Measurements from ENCODE around the gene HLF.
A peak's percentile ranks its signal among the peaks of the same experiment; 100 is the strongest.

Gene HLF

DNA sequence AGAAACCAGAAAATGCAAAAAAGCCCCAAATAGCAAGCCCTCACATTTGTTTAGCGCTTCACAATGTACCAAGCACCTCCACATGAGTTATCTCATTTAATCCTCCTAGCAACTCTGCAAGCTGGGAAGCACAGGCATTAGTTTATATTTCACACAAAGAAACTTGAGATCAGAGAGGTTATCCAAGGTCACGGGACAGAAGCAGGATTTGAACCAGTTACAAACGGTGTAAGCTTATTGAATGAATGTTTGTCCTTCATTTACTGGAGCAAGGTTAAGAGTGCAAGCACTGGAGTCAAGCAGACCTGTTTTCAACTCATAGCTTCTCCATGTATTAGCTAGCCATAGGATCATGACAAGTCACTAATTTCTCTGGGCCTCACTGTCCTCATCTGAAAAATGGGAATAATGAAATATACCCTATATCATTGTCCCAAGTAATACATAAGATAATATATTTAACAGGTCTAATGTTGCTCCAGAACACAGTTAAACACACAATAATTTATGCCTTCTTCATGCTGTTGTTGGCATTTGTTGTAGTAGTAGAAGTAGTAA lies 6.1 kb upstream of the HLF start:
- DNase-seq = no peak

DNA sequence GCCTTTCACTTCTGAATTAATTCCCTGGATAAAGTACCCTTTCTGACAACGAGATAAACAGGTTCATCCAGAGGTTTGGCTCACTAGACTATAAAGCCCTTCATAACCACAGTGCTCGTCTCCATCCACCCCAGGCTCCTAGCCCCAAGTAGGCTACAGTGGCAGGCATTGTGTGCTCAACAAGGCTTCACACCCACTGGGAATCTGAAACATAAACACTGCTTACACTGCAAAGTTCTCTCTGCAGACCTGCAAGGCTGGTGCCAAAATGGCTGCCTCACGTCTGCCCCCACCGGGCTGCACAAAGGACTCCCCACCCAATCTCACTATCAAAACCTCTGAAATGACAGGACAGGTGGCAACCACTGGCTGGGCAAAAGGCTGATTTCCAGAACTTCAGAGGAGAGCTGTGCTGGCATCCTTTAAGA lies 5.1 kb upstream of the HLF start:
- no peak for DNase-seq

DNA sequence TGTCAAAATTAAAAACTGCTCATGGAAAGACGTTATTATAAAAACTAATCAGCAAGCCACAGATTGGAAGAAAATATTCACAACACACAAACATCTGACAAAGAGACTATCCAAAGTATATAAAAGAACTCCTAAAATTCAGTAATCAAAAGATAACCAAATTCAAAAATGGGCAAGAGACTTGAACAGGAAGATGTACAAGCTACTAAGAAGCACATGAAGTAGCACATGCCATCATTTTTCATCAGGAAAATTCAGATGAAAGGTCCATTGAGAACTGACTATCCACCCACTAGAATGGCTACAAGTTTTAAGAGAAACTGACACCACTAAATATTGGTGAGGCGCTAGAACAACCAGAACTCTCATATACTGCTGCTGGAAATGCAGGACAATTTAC lies 3.4 kb upstream of the HLF start:
- no peak for DNase-seq

- peak; percentile 5 for DNase-seq
Observed at GRCh38 chr17:55263569-55264277, 1.0 kb upstream of the HLF start.

DNA sequence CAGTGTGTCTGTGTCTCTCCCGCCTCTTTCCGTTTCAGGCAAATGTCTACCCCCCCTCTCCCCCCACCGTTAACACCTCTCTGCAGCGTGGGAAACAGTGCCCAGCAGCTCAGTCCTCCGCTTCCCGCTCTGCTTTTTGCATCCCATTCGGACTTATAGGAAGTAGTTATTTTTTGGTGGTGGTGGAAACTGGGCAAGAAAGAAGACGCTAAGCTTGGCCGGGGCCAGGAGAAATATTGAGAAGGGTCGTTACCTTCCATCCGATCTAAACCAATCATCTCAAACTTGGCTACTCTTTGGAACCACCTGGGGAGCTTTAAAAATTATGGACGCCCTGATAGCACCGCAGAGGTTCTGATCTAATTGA lies 499 bp upstream of the HLF start:
- DNase-seq = no peak

- no peak for DNase-seq
Observed at GRCh38 chr17:55265311-55266021, 706 bp downstream of the HLF start.

DNA sequence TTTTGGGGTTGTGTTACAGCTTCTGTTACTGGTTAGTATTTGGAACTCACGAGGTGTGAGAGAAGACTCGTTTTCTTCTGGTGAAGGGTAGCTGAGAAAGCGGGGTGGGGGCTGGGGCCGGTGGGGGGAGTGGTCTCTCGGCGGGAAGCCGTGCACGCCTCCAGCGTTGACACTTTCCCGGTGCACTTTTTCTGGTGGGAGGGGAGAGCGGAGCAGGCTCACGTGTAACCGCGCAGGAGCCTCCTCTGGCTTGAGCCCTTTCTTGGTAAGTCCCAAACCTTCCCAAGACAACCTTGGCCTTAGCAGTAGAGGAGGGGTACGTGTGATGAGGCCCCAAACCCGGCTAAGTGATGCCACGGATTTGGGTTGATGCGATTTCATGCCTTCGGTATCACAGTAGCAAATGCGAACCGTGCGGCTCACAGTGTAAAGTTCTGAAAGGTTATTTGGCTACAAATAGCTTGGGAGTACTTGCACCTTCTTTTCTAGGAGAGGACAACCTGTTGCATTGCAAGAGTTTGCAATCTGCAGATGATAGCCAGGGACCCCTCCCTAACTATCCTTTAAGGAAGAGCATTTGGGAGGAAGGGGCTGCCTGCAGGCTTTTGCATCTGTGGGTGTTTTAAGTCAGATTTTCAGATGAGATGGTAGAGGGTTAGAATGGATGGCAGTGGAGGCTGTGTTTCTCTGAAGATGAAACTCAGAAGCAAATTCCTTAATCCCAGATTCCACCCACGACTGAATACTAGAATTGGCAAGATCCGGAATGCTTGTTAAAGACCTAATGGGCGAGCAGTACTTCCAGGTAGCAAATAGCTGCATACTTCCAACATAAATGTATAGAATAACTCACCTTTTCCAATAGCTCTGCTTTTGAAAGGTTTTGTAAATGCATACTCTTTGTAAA lies 1.5 kb downstream of the HLF start:
- no peak for DNase-seq

- DNase-seq = no peak
Observed at GRCh38 chr17:55266958-55267688, 2.4 kb downstream of the HLF start.

- DNase-seq = no peak
Observed at GRCh38 chr17:55267777-55268648, 3.3 kb downstream of the HLF start.

DNA sequence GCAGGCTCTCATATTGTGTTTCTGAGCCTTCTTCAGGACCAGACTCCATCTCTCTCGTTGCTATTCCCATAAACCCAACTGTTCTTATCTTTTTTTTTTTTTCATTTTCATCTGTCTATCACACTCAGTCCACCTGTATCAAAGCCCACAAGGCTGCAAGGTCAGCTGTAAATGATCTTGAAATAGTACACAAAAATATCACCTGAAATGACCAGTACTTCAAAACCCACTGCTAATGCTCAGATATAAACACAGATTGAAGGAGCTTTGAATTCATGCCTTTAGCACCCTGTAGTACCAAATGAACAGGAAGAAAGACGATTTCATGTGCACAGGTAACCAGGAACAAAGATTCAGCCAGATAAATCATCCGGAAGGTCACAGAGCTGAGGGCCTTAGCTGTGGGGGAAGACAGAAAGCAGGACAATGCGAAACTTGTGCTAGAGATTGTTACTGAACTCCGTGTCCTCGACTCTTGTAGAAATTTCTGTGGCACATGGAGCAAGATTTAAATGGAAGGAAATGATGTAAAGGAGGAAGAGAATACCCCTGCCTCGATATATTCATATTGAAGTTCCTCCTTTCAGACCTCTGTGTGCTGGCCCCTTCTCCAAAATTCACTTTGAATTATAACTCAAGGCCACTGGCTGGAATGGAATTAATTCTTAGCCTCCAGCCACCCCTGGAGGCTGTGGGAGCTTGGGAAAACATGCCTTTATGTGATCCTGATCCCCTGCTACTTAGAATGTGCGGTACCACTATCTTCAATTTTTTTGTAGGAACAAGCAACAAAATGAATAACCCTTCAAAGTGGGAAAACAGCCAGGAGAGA lies 4.1 kb downstream of the HLF start:
- no peak for DNase-seq

- no peak for DNase-seq
Observed at GRCh38 chr17:55269894-55270293, 5.1 kb downstream of the HLF start.

GRCh38 chr17:55271223-55271571 lies 6.4 kb downstream of the HLF start:
- no peak for DNase-seq

- no peak for DNase-seq
Observed at GRCh38 chr17:55271958-55272710, 7.4 kb downstream of the HLF start.

DNA sequence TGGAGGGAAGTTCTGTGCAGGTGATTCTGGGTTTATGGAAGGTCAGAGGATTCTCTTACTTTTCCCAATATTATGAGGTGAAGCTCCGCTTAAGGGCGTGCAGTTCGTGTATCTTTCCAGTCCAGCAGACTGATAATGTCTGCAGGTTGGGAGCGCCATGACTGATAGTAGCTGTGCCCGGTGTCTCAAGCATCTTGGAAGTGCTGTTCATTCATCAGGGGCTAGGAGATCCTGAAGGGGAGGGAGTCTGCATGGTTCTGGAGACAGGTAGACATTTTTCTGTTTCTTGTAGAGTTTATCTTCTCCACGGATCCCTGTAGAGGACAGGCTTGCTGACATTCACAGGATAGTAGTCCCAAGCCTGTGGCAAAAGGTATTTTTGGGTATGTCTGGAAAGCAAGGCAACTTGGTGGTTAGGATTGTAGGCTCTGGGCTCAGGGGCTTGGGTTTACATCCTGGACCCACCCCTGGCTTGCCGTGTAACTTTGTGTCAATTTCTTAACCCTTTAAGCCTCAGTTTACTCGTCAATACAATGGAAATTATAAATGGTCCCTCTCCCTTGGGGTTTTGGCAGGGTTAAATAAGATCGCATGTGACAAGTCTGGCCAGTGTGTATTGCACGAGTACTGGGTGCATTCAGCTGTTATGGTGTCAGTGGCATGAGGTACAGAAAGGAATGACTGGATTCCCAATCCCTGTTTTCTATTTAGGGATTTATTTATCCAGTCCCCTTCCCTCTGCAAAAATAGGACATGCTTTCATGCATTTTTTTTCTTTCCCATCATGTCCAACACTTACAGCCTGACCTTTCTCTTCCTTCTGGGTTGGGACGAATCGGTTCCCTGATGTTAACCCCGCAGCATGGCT lies 8.2 kb downstream of the HLF start:
- DNase-seq = no peak

DNA sequence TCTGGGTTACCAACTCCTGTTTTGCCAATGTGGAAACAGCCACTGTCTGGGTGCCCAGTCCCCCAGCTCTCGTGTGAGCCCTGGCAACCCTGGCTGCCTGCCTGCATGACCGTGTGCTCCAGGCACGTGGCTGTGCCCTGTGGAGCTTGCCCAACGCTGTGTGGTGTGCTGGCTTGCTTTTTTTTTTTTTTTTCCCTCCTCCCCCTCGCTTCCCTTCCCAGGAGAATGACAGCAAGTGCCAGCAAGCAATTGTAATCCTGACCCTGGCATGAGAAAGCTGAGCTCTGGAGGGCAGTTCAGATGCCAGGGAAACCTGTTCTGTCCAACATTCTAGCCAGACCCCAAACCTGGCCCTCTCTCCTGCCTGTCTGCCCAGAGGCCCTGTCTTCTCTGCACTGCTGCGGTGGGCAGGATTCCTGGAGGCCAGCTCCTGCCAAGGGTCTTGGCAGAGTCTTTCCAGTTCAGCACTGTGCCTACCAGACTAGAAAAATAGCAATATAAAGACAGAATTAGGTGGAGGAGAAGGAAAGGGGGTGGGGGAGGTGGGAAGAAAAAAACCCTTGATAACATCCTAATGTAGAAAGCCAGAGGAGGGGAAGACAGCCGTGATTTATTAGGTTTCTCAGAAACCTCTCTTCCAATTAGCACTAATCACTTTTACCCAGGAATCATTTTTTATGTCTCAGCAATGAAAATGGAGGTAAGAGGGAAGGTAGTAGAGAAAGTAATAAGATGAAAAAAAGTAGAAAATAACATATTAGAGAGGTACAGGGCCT lies 9.0 kb downstream of the HLF start:
- no peak for DNase-seq

- no peak for DNase-seq
Observed at GRCh38 chr17:55274355-55275255, 9.8 kb downstream of the HLF start.

Measured in suppressor macrophage treated with lipopolysaccharide for 4 hours (primary cell).